MM.1S (cell line): ENCODE data around the gene HIGD2A.

Experiments used
- EZH2 ChIP-seq: fragments of 300-600 bp; sonication (generic); optimal IDR thresholded peaks from 2 replicates; pipeline ENCODE3; 2017; ENCODE audit warnings: low read depth, mild to moderate bottlenecking, antibody characterized with exemption, low read length, mixed read lengths
- TF ChIP-seq, protein P1 (sequence below): fragments of 300-600 bp; sonication (generic); IDR thresholded peaks from 2 replicates; pipeline ENCODE4 v1.5.1; 2016; ENCODE audit warnings: antibody characterized with exemption, low read length, mixed read lengths

DNA sequence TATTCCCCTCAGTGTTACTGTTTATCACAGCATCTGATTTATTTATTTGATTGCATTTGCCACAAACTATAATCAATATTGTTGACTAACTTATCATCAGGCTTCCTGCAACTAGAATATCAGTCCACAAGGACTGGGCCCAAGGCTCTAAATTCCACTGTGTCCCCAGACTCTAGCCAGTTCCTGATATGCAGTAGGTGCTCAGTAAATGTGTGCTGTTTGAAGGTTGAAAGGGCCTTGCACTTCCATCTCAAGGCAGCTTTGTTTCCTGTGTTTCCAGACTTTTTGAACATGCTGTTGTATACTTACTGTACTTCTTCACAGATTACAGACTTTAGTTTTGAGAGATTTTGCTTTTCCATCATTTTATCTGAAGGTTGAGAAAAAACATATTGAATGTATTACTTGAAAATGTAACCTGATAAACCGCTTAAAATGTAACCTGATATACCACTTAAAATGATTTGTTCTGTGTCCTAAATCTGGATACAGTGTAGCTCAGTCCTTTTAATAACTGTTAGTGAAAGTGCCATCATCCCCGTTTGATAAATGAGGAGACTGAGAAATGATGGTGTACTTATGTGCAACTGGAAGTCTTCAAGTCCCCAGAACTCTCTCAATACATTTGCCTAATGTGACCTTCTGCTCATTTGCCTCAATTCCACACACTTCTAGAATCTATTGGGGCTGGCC, 45.6 kb upstream of the HIGD2A start:
- no peak for TF ChIP-seq EZH2
- TF ChIP-seq, protein P1, sequence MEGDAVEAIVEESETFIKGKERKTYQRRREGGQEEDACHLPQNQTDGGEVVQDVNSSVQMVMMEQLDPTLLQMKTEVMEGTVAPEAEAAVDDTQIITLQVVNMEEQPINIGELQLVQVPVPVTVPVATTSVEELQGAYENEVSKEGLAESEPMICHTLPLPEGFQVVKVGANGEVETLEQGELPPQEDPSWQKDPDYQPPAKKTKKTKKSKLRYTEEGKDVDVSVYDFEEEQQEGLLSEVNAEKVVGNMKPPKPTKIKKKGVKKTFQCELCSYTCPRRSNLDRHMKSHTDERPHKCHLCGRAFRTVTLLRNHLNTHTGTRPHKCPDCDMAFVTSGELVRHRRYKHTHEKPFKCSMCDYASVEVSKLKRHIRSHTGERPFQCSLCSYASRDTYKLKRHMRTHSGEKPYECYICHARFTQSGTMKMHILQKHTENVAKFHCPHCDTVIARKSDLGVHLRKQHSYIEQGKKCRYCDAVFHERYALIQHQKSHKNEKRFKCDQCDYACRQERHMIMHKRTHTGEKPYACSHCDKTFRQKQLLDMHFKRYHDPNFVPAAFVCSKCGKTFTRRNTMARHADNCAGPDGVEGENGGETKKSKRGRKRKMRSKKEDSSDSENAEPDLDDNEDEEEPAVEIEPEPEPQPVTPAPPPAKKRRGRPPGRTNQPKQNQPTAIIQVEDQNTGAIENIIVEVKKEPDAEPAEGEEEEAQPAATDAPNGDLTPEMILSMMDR, result no peak
